HepG2 (cell line): ENCODE measurements around the gene SYNPO2L.

Experiments
- HIVEP1 ChIP-seq: sonication (generic); formaldehyde crosslinking; IDR thresholded peaks from 2 replicates; pipeline ENCODE4 v1.4.0; 2020; ENCODE audit warnings: mild to moderate bottlenecking, missing genetic modification reagents
- NONO ChIP-seq, 2 experiments: fragments of 450-650 bp in 1 of 2; sonication (generic) in 1 of 2; formaldehyde crosslinking in 1 of 2; IDR thresholded peaks in 1 of 2; conservative IDR thresholded peaks in 1 of 2; 2 replicates each; pipeline versions ENCODE4 v1.6.1 to v1.8.0; 2017 to 2022; ENCODE audit warnings: mild to moderate bottlenecking in 1 of 2, missing genetic modification reagents in 1 of 2, moderate library complexity in 1 of 2
- RNF2 ChIP-seq: fragments of 450-650 bp; conservative IDR thresholded peaks from 2 replicates; pipeline ENCODE4 v1.6.1; 2016; ENCODE audit warnings: low read depth
- SMC3 ChIP-seq: IDR thresholded peaks from 2 replicates; pipeline ENCODE4 v1.6.1; 2011; ENCODE audit warnings: low read length, improper control_type of control experiment
- SUZ12 ChIP-seq: fragments of 150-350 bp; IDR thresholded peaks from 2 replicates; pipeline ENCODE4 v1.6.1; 2014; ENCODE audit warnings: low read depth, low read length
- TP53 ChIP-seq: sonication (generic); formaldehyde crosslinking; conservative IDR thresholded peaks from 2 replicates; pipeline ENCODE4 v1.4.0; 2020; ENCODE audit warnings: missing genetic modification reagents
- USF2 ChIP-seq, 2 experiments: sonication (generic) in 1 of 2; formaldehyde crosslinking in 1 of 2; IDR thresholded peaks; 2 replicates each; pipeline versions ENCODE4 v1.5.1 to v1.6.1; 2011 to 2020; ENCODE audit warnings: borderline replicate concordance in 1 of 2, low read depth in 1 of 2, low read length in 1 of 2, mild to moderate bottlenecking in 1 of 2, missing genetic modification reagents in 1 of 2, moderate library complexity in 1 of 2
- ZNF335 ChIP-seq: sonication (generic); formaldehyde crosslinking; IDR thresholded peaks from 2 replicates; pipeline ENCODE4 v1.4.0; 2020; ENCODE audit warnings: missing genetic modification reagents

GRCh38 chr10:73653195-73653594, 2.6 kb downstream of the SYNPO2L start:
- no peak for TF ChIP-seq SMC3
- no peak for TF ChIP-seq ZNF335 (CRISPR knock-in tag)
- TF ChIP-seq SUZ12: no peak
- no peak for TF ChIP-seq TP53 (CRISPR knock-in tag)
- TF ChIP-seq NONO (IDR thresholded peaks at IDR 0.05): no peak
- no peak for TF ChIP-seq NONO (CRISPR knock-in tag; conservative IDR thresholded peaks at IDR 0.05)
- no peak for TF ChIP-seq RNF2
- no peak for TF ChIP-seq HIVEP1 (CRISPR knock-in tag)
- TF ChIP-seq USF2 (IDR thresholded peaks at IDR 0.05; ENCODE audit: low read depth, low read length): no peak
- no peak for TF ChIP-seq USF2 (CRISPR knock-in tag; IDR thresholded peaks at IDR 0.05; ENCODE audit: borderline replicate concordance)
